ENCODE data around the gene DOCK3.
"Not testable (repeated sequence)": the region's sequence is repeated elsewhere in the genome, so short reads cannot be mapped to it uniquely, and the experiment has no call there.

The DOCK3 gene

DNA sequence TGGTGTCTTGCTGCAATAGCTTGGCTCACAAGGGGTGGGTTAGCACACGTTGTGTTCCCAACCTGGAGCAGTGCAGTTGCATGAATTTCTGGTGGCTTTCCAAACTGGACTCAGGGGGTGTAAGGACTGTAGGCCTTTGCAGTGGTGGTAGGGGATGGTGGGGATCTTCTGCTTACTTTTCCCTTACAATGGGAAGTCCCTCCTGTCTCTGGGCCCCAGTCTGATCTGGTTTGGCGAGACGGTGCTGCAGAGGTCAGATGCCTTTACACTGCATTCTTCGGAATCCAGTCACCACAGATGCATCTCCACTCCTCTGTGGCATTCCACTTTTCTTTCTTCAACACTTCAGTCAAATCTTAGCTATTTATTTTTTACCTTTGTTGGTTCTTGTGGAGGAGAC lies 132.1 kb downstream of the DOCK3 start:
- no peak for DNase-seq

DNA sequence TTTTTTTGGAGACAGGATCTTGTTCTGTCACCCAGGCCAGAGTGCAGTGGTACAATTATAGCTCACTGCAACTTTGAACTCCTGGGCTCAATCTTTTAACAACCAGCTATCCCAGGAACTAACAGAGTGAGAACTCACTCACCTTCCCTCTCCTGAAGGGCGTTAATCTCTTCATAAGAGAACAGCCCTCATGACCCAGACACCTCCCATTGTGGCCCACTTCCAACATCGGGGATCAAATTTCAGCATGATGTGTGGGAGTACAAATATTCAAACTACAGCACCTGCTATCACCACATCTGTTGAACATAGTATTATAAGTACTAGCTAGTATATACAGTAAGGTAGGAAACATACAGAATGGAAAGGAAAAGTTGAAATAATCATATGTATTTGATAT lies 132.5 kb downstream of the DOCK3 start:
- DNase-seq: no peak

DNA sequence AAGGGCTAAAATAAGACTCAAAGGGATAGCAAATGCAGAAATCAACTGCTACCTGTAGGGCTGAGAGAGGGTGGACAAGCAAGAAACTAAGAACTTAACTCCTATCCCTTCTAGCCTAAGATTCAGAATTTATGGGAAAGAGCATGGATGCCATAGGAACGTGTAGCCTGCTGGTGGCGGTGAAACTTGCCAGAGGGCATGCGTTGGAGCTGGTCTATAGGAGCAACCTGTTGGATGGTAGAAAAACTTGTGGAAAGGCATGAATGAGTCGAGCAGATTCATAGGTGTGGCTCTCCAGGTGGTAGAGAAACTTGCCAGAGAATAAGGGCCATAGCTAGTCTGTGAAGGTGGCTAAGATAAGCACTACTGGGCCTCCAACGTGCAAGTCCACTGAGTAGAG lies 137.2 kb downstream of the DOCK3 start:
- no peak for DNase-seq

DNA sequence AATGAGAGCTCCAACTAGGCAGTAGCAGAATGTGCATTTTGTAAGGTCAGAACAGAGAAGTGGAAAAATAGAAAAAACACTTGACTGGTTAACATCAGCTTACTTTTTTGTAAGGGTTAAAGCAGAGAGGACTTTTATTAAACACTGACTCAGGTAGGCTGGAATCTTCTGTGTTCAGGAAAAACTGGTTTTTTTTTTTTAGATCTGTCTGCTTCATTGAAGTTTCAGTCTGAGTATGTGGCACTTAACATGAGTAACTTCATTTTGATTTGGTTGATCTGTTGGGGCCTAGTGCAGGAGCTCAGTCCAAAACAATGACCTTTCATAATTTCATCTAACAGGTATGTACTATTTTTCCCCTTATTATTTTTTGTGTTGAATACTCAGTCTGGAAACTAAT lies 141.1 kb downstream of the DOCK3 start:
- no peak for DNase-seq

DNA sequence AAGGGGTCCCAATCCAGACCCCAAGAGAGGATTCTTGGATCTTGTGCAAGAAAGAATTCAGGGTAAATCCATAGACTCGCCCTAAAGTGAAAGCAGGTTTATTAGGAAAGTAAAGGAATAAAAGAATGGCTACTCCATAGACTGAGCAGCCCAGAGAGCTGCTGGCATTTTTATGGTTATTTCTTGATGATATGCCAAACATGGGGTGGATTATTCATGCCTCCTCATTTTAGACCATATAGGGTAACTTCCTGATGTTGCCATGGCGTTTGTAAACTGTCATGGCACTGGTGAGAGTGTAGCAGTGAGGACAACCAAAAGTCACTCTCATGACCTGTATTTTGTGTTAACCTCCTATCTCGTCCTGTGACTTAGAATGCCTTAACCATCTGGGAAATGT lies 142.2 kb downstream of the DOCK3 start:
- DNase-seq: no peak

DNA sequence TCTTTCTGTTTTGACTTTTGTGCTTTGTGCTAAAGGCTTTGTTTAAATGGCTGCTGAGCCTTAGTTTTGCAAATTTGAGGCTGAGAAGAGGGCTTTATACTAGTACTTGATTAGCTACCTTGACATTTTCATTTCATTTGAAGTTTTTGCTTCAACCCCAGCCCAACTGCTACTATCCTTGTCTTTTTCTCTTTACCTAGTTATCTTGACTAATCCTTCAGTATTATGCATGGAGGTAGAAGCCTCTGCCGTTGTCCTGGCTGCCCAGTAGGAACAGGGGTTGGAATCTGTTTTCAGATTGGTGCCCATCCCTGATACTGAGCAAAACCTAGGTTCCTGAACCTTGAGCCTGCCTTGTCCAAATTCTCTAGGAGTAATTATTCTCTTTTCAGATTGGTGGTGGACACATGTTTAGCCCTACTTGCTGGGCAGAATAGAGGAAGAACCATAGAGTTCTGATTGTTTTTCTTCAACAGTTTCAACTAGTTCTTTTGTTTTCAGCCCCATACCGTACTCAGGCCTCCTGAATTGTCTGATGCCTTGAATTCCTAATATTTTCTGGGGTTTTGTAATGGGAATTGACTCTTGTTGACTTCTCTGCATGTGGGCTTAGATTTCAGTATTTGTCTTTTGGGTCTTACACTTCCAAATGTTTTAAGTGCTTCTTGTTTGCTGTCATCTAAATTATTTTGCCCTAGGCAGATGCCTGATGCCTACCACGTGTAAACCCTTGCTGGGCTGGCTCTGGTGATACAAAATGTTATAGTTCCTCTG lies 143.2 kb downstream of the DOCK3 start:
- DNase-seq: no peak

DNA sequence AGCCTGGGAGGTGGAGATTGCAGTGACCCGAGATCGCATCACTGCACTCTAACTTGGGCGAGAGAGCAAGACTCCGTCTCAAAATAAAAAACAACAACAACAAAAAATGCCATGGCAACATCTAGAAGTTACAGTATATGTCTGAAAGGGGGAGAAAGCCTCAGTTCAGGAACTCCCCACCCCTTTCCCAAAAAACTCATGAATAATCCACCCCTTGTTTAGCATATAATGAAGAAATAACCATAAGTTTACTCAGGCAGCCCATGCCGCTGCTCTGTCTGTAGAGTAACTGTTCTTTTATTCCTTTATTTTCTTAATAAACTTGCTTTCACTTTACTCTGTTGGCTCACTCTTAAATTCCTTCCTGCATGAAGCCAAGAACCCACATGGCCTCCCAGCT lies 145.2 kb downstream of the DOCK3 start:
- no peak for DNase-seq

DNA sequence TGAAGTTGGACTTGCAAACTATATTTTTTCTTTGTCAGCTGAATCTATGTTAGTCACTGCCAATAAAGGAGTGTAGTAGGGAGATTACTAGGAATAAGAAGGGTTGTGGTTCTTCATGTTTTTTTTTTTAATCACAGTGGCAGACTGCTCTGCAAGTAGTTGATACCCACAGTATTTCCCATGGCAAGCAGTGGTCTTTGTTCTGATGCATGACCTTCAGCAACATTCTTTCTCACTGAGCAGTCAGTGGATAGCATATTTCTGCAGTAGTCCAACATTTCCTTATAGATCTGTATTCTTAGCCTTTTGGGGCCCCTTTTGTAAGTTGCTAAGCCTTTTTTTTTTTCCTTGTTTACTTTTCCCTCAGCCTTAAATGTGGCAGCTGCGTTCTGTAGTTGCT lies 151.1 kb downstream of the DOCK3 start:
- no peak for DNase-seq

DNA sequence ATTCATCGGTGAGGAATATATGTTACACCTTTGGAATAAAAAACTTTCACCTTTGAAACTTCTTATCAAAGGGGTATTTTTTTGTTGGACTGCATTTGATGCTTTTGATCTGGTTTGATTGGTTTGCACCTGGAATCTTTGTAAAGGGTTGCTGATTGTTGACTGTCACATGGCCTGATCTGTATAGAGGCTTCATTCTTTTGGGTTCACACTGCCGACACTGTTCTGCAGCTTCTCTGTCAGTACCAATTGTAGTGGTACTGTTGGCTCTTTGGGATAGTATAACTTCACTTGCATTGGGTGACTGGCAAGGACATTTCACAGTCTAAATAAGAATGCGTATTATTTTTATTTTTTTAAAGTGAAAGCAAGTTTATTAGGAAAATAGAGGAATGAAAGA lies 155.7 kb downstream of the DOCK3 start:
- DNase-seq: no peak

DNA sequence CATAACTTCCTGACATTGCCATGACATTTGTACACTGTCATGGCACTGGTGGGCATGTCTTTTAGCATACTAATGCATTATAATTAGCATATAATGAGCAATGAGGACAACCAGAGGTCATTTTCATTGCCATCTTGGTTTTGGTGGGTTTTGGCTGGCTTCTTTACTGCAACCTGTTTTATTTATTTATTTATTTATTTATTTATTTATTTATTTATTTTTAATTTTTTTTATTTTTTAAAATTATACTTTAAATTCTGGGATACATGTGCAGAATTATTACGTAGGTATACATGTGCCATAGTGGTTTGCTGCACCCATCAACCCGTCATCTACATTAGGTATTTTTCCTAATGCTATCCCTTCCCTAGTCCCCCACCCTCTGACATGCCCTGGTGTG lies 156.3 kb downstream of the DOCK3 start:
- DNase-seq: not testable (repeated sequence)

DNA sequence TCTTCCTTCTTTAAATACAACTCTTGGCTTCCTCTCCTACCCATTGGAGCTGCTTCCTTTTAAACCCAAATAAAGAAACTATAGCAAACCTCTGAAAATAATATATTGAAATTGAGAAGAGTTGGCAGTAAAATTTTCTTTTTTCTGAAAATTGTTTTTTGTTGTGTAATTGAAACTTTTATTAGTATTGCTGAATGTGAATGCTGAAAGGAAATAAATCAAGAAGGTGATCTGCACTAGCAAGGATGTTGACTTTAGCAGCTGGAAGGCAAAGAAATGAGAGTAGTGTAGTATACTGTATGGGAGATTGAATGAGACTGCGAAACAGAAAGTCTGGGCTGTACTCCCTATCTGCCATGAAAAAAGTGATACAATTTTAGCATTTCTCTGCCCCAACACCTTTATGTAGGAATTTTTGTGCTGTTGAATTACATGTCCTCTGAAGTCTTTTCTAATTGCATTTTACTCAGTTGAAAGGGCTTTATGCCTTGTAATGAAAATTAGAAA lies 166.3 kb downstream of the DOCK3 start:
- no peak for DNase-seq

DNA sequence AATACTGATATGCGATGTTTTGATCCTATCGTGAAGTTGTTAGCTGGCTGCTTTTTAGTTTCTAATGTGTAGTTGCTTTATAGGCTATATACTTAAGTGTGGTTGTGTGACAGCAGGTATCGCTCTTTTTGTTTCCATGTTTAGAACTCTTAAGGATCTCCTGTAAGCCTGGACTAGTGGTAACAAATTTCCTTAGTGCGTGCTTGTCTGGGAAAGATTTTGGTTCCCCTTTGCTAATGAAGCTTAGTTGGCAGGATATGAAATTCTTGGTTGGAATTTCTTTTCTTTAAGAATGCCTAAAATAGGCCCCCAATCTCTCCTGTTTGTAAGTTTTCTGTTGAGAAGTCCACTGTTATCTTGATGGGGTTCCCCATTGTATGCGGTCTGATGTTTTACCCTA lies 173.6 kb downstream of the DOCK3 start:
- no peak for DNase-seq

DNA sequence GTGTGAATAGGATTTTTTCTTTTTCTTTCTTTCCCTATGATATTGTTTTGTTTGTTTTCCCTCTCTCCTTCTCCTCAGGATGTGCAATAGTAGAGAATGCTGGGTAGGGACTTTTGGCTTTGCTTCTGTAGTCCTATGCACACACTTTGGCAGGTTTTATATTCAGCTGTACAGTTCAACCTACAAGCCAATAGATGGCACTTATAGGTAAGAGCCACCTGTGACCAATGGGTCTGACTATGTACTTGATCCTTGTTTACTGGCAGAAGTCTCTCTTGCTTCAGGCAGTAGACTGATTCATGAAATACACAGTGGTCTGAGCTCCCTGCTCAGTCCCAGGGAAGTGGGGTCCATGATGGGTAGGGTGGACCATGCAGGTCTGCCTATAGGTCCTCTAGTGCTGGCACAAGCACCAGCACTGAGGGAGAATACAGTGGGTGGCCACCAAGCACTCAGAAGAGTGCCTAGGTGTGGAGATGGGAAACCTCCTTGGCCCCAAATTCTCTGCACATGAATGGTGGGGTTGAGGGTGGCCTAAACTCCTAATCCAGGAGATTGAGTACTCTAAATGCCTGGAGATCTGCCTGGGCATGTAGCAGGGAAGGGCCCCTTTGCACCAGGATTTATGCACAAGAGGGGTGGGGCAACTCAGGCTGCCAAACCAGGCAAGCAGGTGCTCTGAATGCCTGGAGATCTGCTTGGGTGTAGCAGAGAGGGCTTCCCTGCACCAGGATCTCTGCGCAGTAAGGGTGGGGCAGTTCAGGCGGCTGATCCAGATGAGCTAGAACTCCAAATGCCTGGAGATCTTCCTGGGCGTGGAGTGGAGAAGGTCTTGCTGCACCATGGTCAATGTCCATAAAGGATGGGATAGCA lies 176.1 kb downstream of the DOCK3 start:
- DNase-seq: no peak

DNA sequence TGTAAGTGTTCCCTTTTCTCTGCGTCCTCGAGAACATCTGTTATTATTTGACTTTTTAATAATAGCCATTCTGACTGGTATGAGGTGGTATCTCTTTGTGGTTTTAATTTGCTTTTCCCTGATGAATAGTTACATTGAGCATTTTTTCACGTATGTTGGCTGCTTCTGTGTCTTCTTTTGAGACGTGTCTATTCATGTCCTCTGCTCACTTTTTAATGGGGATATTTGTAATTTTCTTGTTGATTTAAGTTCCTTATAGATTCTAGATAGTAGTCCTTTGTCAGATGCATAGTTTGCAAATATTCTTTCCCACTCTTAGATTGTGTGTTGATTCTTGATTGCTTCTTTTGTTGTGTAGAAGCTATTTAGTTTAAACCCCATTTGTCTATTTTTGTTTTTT lies 179.2 kb downstream of the DOCK3 start:
- no peak for DNase-seq

DNA sequence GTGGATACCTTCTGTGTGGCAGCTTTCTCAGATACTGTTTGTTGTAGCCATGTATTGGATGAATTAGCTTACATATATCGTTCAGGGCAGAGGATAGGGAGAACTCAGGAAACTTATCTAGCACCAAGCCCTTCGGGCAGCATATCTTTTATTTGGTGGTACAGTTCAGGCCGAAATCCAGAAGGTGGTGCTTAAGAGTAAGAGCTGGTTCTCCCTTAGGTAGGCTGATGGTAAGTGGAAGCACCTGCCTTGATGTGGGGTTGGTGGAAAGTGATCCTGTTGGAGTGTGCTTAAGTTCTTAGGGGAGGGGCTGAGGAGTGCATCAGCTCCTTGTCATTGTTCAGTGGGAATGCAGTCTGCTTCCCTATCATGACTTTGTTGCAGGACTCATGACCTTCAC lies 187.5 kb downstream of the DOCK3 start:
- no peak for DNase-seq

DNA sequence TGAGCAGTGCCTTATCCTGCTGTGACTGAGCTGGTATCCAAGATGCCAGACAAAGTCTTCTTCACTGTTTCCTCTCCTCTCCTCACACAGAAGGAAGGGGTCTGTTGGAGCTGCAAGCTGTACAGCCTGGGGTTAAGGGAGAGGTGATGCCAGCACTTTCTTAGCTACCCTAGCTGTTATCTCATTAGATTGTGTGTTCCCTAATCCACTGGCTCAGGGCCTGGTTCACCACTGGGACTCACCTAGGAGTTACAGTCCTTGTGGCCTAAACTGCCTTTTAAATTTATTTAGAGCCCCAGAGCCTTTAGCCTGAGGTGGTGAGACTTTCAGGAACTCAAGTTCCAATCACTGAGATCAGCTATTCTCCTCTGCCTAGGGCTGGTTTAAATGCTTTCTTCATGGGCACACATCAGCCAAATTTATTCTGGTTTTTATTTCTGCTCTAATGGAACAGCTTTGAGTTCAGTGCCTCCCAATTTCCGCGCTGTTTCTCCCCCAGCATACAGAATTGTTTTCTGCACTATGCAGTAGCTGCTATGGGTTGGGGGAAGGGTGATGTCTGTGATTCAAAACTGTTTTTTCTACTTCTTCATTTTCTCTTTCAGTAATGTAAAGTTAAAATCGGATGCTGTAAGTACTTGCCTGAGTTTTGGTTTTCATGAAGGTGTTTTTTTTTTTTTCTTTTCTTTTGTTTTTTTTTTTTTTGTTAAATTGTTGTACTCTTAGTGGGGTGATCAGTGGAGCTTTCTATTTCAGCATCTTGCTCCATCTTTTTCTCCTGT lies 198.8 kb downstream of the DOCK3 start:
- no peak for DNase-seq

DNA sequence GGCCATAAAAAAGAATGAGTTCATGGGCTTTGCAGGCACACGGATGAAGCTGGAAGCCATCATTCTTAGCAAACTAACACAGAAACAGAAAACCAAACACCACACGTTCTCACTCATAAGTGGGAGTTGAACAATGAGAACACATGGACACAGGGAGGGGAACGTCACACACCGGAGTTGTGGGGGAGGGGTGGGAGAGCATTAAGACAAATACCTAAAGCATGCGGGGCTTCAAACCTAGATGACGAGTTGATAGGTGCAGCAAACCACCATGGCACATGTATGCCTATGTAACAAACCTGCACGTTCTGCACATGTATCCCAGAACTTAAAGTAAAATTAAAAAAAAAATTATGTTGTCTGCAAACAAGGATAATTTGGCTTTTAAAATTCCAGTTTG lies 200.1 kb downstream of the DOCK3 start:
- DNase-seq: not testable (repeated sequence)

DNA sequence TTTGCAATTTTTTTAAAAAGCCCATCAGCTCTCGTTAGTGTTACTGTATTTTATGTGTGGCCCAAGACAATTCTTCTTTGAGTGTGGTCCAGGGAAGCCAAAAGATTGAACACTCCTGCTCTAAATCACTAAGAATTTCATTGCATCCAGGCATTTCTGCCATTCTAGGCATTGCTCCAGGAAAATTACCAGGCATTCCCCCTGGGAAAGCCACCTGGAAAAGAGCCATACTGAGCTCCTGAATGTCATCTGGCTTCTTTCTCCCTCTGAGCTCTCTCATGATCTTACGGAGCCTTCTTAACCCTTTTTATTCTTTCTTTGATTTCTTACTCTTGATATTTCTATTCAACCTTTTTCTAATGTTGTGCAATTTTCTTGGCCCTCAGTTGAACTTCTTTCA lies 202.2 kb downstream of the DOCK3 start:
- no peak for DNase-seq

DNA sequence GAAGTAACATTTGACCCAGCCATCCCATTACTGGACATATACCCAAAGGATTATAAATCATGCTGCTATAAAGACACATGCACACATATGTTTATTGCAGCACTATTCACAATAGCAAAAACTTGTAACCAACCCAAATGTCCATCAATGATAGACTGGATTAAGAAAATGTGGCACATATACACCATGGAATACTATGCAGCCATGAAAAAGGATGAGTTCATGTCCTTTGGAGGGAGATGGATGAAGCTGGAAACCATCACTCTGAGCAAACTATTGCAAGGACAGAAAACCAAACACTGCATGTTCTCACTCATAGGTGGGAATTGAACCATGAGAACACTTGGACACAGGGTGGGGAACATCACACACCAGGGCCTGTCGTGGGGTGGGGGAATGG lies 208.0 kb downstream of the DOCK3 start:
- DNase-seq: not testable (repeated sequence)

DNA sequence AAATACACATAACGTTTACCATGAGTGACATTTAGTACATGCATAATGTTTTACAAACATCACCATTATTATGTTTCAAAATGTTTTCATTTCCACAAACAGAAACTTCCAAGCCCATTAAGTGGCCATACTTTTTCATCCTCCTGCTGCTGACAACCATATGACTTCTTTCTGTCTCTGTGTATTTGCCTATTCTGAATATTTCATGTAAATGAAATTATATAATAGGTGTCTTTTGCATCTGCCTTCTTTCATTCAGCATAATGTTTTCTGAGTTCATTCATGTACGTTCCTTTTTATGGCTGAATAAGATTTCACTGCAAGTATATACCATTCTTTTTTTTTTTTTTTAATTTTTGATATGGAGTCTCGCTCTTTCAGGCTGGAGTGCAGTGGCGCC lies 209.0 kb downstream of the DOCK3 start:
- no peak for DNase-seq

DNA sequence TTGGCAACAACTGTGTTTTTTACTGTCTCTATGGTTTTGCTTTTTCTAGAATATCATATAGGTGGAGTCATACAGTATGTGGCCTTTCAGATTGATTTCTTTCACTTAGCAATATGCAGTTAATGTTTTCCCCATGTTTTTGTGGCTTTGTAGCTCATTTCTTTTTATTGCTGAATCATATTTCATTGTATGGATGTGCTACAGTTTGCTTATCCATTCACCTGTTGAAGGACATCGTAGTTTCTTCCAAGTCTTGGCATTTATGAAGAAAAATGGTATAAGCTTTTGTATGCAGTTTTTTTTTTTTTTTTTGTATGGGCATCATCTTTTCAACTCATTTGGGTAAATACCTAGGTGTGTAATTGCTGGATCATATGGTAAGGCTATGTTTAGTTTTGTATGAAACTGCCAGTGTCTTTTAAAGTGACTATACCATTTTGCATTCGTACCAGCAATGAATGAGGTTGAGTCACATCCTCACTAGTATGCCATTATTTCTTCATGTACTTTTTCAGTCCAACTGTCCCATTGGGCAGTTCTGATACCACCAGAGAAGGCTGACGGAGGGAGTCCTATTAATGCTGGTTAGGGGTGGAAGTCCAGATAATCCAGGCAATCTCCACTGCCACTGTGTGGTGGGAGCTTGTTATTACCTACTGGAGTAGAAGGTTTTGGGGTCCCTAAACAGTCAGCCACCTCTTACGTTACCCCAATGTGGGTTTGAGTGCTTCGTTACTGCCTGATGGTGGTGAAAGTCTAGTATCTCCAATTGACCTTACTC lies 210.5 kb downstream of the DOCK3 start:
- no peak for DNase-seq

DNA sequence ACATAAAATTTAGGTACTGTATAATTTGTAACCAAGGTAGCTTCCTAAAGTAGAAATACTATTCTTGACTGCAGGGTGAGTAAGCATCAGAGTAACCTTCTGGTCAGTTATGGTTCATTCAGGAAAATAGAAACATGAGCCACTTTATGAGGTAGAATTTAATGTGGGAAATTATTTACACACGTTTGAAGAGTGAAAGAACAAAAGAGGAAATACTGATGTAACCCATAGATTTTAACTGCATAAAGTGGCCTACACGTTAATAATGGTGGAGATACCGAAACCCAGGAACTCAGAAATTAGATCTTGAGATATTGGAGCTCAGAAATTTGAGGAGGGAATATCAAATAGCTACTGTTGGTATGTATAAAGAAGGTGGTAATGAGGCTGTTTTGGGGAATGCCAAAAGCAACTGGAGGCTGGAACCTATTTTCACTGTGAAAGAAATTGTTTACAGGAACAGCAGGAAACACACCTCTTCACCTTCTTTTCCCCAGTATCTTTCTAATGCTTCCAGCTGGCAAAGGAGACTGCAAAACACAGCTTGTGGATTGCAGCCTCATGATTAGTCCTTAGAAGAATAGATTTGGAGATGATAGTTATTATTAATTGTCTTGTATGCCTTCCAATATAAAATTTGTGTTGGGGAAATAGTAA lies 216.1 kb downstream of the DOCK3 start:
- no peak for DNase-seq

Data from RPMI8226 (cell line).